ENCODE measurements around the gene NAV2.

DNA sequence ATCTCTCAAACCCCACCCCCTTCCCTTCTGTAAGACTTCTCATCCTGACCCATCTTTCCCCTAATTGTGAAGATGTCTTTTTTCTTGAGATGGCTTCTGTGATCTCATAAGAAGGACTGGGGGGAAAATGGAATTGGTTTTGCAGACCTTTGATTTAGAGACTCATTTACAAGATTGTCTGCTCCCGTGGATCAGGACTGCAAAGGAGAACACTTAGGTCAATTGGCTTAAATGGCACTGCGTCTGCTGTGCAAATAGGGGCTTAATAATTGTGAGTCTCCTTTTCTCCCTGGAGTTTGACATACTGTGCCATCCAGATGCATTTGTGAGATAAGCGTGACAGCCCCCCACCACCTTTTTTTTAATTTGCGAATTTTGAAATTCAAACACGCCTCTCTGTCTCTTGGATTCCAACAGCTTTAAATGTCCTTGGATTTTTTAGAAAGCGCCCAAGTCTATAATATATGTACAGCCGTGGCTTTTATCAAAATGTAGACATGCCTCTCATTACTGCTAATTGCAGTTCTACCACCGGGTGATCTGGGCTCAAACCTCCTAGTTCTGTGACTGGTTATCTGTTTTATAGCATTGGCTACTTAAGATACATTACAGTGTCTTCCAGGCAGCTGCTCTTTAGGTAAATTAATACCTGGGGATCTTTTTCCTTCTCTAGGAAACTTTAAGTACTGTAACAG, 297.7 kb downstream of the NAV2 start:
- TF ChIP-seq, protein P1, sequence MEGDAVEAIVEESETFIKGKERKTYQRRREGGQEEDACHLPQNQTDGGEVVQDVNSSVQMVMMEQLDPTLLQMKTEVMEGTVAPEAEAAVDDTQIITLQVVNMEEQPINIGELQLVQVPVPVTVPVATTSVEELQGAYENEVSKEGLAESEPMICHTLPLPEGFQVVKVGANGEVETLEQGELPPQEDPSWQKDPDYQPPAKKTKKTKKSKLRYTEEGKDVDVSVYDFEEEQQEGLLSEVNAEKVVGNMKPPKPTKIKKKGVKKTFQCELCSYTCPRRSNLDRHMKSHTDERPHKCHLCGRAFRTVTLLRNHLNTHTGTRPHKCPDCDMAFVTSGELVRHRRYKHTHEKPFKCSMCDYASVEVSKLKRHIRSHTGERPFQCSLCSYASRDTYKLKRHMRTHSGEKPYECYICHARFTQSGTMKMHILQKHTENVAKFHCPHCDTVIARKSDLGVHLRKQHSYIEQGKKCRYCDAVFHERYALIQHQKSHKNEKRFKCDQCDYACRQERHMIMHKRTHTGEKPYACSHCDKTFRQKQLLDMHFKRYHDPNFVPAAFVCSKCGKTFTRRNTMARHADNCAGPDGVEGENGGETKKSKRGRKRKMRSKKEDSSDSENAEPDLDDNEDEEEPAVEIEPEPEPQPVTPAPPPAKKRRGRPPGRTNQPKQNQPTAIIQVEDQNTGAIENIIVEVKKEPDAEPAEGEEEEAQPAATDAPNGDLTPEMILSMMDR (conservative IDR thresholded peaks at IDR 0.05 in 1 of 2, IDR thresholded peaks at IDR 0.05 in 1 of 2; ENCODE audit: low read depth in 1 of 2, low read length in 2 of 2), result no peak
- TF ChIP-seq EZH2 (IDR thresholded peaks at IDR 0.05; ENCODE audit: low read length, missing control alignments), result no peak
